Panc1 (cell line): ENCODE measurements around the gene NNMT.

ENCODE experiments used
- CTCF ChIP-seq: fragments of 450-650 bp; IDR thresholded peaks from 2 replicates; pipeline ENCODE4 v1.5.1; 2017; ENCODE audit warnings: mild to moderate bottlenecking
- POLR2AphosphoS5 ChIP-seq: IDR thresholded peaks from 2 replicates; pipeline ENCODE4 v1.6.1; 2012; ENCODE audit warnings: mild to moderate bottlenecking, low read depth, low read length, moderate library complexity
- SIN3A ChIP-seq: IDR thresholded peaks from 2 replicates; pipeline ENCODE4 v1.6.1; 2012; ENCODE audit warnings: low read depth, mild to moderate bottlenecking, low read length, moderate library complexity, borderline replicate concordance; ENCODE audit not compliant: insufficient read depth
- TF ChIP-seq, protein P1 (sequence below), 2 experiments: IDR thresholded peaks; 2 replicates each; pipeline ENCODE4 v1.6.1; 2011 to 2012; ENCODE audit warnings: low read depth in 2 of 2, control low read depth in 1 of 2, low read length in 1 of 2, mild to moderate bottlenecking in 1 of 2, moderate library complexity in 1 of 2; ENCODE audit not compliant: insufficient read depth in 1 of 2

DNA sequence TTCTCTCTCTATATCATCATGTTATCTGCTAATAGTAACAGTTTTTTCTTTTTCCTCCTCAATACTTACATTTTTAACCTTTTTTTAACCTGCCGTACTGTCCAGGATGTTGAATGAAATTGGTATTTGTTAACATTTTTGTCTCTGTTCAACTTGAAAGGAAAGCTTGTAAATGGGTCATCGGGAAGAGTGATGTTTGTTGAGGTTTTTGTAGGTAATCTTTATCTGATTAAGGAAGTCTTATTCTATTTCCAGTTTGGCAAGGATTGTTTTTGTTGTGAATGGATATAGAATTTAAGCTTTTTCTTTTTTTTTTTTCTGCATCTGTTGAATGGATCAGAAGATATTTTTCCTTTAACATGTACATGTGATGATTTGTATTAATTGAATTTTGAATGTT is 8.1 kb upstream of the NNMT start:
- no peak for TF ChIP-seq CTCF
- TF ChIP-seq POLR2AphosphoS5 = no peak
- no peak for TF ChIP-seq SIN3A
- TF ChIP-seq, protein P1, sequence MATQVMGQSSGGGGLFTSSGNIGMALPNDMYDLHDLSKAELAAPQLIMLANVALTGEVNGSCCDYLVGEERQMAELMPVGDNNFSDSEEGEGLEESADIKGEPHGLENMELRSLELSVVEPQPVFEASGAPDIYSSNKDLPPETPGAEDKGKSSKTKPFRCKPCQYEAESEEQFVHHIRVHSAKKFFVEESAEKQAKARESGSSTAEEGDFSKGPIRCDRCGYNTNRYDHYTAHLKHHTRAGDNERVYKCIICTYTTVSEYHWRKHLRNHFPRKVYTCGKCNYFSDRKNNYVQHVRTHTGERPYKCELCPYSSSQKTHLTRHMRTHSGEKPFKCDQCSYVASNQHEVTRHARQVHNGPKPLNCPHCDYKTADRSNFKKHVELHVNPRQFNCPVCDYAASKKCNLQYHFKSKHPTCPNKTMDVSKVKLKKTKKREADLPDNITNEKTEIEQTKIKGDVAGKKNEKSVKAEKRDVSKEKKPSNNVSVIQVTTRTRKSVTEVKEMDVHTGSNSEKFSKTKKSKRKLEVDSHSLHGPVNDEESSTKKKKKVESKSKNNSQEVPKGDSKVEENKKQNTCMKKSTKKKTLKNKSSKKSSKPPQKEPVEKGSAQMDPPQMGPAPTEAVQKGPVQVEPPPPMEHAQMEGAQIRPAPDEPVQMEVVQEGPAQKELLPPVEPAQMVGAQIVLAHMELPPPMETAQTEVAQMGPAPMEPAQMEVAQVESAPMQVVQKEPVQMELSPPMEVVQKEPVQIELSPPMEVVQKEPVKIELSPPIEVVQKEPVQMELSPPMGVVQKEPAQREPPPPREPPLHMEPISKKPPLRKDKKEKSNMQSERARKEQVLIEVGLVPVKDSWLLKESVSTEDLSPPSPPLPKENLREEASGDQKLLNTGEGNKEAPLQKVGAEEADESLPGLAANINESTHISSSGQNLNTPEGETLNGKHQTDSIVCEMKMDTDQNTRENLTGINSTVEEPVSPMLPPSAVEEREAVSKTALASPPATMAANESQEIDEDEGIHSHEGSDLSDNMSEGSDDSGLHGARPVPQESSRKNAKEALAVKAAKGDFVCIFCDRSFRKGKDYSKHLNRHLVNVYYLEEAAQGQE (IDR thresholded peaks at IDR 0.05; ENCODE audit: insufficient read depth in 1 of 2, low read depth in 2 of 2, low read length in 1 of 2) = no peak
